COLO829 (cell line): Measurements from ENCODE around the gene TMPRSS4.

Experiments used
- DNase-seq: peaks from one replicate; pipeline ENCODE4 v3.0.0; 2012; ENCODE audit warnings: low spot score

TMPRSS4 gene

DNA sequence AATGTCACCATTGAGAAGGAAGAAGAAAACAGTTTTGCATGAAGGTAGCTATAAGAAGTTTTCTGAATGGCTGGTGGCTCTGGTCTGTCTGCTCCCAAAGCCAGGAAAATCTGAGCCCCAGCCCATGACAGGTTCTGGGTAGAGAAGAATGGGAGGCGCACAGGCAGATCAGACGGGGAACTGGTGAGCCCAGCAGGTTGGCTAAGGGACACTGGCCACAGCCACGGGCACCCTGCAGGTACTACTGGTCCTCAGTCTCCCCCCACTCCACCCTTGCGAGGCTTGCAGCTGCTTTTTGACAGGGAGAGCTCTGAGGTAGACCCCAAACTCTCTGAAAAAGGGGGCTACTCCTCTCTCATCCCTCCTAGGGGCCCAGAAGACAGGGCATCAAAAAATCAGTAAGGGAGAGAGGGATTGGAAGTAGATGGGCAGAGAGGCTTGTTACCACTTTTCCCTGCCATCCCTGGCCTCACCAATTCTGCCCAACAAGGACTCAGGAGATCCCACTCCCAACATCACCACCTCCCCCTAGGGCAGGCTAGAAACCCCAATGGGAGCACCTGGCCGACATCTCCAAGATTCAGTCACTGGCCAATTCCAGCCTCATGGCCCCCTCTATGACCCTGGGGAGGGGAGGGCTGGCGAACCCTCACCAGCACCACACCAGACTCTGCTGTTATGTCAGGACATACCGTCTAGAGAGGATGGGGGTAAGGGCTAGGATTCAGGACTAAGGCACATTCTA, 58.3 kb downstream of the TMPRSS4 start:
- DNase-seq = no peak

DNA sequence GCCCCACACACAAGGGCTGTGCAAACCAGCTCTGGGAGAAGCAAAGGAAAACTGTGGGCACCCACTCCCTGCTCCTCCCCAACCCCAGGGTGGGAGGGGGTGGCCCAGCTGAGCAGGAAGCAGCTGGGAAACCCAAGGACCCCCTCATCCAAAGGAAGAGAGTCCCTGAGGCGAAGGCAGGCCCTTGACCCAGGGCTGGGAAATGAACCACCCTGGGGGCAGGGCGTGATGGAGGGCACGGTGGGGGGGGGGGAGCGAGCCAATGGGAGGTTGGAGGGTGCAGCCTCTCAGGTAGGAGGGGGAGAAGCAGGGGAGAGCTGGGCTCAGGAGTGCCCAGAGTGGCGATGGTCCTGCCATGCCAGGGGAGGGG, 58.9 kb downstream of the TMPRSS4 start:
- no peak for DNase-seq

DNA sequence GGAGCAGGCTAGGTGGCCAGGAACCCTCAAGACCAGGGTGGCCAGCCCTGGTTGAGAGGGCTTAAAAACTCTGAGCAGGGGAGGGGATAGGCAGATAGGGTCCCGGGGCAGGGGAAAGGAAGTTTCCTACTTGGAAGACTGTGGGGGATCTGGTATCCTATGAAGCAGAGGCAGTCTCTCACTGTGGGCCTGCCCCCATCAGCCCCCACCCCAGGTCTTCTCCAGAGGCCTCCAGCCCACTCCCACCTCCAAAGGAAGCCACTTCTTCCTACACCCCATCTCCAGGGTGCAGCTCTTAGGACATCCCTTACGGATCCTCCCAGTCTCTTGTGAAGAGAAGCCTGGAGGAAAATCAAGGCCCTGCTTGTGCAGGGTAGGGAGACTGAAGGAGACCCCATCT, 59.5 kb downstream of the TMPRSS4 start:
- no peak for DNase-seq

DNA sequence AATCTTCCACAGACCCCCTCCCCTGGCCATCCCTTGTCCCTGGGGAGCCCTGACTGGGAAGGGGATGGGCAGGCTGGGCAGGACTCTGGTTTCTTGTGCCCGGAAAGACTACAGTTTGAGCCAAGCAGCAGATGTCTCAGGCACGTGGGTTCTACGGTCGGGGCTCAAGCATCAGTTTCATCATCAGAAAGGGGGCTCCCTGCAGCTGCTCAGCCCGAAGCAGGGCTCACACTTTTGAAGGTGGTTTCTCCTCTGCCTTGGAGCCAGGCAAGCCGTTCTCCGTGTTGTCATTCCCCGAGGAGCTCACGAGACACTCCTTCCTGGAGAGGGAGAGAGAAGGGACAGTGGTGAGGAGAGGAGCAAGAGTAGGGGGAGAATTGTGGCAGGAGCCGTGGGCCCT, 59.9 kb downstream of the TMPRSS4 start:
- DNase-seq = no peak

DNA sequence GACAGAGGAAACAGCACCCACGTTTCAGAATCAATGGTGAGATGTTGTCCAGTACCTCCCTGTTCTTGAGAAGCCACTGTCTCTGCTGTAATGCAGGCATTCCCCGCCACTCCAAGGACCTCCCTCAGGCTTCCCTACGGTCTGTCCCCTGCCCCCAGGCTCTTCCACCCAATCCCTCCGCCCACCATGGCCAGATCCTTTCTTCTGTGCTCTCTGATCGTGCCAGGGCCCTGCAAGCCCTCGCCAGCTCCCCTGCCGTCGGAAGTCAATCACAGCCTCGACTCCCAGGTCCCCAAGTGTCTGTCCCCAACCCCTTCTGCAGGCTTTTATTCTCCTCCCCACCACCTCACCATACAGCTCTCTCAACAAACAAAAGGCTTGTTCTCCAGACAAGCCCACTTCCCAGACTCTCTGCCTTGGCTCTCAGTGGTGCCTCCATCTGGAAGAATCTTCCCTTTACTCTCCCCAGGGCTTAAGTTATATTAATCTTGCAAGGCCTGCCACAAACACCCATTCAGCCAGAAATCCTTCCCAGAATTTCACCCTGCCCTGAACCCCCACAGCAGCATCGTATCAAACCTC, 62.1 kb downstream of the TMPRSS4 start:
- no peak for DNase-seq

DNA sequence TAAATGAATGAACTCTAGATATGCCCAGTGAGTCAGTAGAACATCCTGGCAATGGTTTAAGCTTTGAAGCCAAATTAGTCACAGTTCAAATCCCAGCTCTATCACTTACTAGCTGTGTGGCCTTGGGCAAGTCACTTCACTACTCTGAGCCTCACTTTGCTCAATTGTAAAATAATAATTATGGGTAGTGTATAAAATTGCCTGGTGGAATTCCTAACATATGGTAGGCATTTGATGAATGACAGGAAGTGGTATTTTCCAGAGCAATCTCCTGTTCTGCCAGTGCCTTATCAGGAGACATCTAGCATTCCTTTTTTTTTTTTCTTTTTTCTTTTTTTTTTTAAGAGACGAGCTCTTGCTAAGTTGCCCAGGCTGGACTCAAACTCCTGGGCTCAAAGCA, 62.7 kb downstream of the TMPRSS4 start:
- peak; percentile 41 for DNase-seq

DNA sequence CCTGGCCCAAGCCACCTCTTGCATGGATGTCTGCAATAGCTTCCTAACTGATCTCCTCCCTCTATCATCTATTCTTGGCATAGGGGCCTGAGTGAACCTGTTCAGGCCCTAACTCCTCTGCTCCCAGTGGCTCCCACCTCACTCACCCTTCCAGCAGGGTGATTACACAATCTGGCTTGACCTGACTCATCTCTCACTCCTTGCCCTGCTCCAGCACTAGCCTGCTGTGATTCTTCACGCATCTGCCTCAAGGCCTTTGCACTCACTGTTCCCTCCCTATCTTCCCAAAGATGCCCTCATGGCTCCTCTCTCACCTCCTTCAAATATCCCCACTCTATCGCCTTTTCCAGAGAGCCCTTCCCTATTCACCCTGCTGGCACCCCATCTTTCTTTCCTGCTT, 65.2 kb downstream of the TMPRSS4 start:
- DNase-seq = no peak

DNA sequence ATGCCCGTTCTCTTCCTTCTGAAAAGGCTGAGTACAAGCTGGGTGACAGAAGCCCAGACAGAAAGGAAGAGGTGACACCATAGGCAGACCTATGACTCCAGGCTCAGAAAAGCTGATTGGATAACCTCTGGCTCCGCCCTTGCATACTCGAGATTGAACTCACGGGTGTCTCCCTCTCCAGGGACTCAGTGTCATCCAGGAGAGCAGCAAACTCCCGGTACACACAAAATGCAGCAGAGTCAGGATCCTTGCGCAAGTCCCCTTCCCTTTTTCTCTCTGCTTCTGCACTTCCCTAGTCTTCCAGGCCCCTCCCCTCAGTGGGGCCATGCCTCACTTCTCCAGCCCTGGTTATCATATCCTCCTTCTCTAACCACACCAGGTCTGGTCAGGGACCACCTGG, 65.9 kb downstream of the TMPRSS4 start:
- DNase-seq = no peak

DNA sequence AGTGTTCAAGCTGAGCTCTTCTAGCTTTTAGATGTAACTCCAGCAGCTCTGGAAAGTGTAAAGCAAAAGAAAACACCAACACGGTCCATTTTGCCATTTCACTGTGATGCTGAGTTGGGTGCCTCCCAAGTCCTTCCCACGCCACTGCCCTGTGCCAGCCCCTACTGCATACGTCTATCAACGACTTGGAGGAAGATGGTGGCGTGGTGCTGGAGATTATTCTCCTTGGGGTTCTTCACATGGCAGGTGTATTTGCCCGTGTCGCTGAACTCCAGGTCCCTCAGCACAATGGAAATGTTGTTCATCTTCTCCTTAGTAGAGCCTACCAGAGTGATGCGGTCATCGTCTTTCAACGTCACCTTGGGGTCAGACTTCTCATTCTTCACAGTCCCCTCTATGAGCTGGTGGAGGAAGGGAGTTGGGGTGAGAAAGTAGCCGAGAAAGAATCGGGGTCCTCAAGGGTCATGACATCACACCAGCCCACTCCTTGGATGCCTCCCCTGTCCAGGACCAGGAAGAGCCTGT, 66.8 kb downstream of the TMPRSS4 start:
- no peak for DNase-seq

DNA sequence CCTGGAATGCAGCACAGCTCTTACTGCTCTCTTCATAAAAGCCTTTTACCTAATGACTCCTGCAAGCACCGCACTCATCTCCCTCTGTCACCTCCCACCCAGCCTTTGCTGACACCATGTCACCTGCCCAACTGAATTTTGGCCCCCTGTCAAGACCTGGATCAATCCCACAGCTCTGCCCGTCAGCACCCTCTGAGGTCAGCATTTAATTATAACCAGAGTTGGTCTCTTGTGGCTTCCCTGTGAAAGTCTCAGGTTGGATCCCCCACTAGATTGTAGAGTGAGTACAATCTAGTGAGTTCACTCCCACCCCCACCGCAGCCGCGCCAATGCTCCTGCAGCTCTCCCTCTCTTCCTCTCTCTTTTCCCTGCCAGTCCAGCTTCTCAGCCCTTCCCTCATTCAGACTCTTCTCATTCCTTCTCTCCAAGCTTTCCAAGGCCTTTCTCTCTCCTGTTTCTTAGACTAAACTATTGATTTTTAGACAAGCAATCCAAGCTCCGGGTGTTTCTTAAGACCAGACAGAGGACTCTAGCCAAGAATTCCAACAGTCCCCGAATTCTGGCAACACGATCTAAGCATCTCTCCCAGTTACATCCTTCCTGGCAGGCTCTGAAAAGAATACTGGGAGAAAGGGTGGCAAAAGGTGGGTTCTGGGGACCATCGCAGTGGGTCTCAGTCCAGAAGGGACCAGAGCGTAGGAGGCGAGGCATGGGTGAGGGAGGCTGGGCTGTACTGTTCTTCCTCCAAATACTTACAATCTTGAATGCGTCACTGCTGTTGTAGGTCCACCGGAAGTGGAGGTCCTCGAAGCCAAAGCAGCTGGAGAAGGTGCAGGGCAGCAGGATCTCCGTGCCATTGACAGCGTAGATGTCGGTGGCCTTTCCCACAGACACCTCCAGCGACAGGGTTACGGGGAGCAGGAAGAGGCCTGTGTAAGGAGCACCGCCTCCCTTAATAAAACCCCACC, 67.7 kb downstream of the TMPRSS4 start:
- no peak for DNase-seq

DNA sequence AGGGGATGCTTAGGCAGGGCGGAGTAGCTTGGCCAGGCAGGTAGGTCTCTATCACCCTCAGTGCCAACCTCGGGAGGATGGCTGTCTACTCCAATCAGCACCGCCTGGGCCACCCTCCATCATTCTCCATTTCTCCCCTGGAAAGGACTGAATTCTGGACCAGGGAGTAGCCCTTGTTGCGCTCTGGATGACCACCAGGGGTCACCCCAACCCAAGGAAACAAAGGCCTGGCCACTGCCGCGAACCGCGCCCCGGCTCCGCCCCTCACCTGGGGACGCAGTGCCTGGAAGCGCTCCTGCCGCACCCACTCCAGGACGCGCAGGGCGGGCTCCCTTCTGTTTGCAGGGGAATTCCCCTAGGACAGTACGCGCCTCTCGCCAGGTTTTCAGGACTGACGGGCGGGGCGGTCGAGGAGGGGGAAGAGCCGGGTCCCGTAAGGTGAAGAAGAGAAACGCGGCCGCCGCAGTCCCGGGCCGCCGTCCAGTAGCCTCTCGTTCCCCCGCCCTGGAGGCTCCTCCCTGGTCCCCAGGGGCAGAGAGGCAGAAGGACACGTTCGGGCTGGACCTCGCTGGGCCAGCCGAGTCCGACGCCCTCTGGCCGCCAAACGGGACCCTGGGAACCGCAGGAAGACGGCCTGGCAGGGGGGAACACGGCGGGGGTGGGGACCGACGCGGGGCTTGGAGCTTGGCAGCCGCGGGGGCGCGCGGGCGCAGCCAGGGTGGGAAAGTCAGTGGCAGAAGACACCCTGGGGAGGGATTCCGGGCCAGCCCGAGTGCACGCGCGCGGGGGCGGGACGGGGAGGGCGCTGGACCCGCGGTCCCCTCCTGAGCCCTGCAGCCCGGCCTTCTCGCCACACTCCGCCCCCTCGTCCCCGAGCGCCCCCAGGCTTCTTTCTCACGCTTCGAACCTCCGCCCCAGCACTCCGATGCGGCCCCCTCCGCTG, 68.7 kb downstream of the TMPRSS4 start:
- peak; percentile 95 for DNase-seq

DNA sequence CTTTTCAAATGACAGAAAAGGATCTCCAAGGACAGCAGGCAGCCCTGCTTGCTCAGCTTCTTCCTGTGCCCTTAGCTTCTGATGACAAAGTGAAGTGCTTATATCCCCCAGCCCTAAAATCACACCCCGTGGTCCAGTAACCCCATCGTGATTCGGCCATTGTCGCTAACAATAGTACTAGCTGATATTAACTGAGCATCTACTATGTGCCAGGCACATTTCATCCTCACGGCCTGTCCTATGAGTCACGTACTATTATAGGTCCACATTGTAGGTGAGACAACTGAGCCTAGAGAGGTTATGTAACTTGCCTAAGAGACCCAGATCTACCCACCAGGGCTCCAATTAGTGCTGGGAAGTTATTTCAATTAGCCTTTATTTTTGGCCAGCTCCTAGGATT, 69.7 kb downstream of the TMPRSS4 start:
- no peak for DNase-seq

DNA sequence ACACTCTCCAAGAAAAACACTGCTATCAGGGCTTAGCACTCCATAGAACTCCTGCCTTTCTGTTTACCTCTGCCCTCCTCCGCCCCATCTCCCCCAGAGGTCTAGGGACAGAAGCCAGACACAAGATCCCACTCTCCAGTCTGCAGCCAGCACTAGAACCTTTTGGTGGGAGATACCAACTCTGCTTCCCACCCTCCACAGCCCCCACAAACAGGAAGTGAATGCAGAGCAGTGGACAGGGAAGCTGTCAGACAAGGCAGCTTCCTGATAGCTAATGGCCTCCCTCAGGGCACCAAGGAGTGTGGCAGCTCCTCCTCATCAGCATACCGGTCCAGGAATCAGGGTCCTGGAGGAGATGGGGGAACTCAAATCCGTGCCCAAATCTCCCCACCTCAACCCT, 70.6 kb downstream of the TMPRSS4 start:
- no peak for DNase-seq

DNA sequence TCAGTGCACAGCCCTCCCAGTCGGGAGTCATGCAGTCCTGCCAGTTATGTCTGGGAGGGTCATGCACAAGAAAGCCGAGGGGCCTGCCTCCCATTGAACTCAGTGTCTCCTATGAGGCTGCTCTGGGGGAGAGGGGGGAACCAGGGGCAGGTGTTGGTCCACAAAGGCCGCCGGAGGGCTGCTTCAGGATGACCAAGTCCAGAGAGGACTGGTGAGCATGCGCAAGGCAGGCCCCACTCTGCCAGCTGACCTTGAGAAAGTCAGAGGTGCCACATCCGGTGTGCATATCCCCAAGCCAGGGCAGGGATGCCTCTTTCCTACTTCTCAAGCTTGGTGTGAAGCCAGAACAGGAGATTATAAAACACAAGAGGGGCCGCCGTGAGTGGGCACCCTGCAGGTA, 71.4 kb downstream of the TMPRSS4 start:
- DNase-seq = no peak

DNA sequence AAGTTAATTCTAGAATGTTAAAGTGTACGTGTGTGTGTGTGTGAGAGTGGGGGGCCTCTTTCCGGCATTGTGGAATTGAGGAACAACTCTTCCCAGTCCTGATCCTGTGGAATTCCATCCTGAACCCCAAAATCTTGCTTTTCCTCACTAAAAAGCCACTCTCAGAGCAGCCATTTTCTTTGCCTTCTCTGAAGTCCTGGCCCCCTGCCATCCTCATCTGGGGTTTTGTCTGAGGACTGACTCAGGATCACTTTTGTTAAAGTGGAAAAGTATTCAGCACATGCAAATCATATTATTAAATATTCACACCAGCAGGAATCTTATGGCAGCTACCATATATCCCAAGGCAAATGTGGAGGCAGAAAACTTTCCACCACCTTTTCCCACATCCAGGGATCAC, 72.0 kb downstream of the TMPRSS4 start:
- DNase-seq = no peak

DNA sequence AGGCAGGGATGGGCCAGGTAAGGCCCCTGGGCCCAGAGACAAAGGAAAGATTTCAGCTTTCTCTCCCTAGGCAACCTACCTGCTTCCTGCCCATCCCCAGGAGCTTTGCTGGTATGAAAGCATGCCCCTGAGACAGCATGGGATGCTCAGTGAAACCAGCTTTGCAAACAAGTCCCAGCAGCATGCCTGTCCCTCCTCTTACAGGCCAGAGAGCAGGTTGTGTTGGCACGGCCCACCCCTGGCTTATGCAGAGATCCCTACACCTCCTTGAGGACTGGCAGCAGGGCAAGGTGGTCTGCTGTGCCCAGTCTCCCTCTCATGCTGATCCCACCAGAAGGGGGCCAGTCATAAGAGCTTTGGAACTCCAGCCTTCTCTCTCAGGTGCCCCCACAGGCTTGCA, 72.6 kb downstream of the TMPRSS4 start:
- no peak for DNase-seq

DNA sequence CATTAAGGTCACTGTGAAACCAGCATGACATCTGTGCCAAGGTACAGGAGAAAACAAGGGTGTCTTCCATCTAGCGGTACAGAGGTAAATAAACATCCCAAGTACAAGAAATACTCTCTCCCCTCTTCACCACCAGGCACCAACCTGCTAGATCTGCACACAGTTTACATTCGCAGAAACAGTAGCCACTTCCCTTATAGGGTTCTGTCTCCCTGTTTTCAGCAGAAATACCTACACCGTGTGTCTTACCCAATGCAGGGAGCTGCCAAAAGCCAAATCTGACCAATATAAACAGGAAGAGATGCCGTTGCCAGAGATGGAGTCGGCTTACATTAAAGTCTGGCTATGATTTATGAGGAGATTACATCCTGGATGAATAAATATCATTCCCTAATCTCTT, 74.6 kb downstream of the TMPRSS4 start:
- no peak for DNase-seq

DNA sequence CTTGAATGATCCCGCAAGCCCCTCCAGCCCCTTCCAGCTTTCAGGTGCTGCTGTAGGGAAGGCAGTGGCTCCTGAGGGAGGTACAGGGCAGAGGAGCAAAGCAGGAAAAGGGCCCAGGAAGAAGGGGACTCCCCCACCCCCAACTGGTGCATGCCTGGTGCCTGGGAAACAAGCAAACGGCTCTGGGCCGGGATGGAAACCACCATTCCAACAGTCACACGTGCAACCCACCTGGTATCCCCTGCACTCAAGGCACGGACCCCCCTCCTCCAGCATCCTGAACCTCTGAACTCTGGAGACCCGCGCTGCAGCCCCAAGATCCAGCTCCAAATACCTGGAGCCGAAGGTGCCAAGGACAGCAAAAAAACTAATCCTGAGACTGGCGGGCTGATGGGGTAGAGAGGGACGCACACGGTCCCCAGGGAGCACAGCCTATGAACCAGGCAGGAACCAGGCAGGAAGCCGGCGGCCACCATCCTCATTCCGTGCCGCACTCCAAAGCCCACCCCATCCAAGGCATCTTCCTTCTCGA, 75.2 kb downstream of the TMPRSS4 start:
- no peak for DNase-seq

DNA sequence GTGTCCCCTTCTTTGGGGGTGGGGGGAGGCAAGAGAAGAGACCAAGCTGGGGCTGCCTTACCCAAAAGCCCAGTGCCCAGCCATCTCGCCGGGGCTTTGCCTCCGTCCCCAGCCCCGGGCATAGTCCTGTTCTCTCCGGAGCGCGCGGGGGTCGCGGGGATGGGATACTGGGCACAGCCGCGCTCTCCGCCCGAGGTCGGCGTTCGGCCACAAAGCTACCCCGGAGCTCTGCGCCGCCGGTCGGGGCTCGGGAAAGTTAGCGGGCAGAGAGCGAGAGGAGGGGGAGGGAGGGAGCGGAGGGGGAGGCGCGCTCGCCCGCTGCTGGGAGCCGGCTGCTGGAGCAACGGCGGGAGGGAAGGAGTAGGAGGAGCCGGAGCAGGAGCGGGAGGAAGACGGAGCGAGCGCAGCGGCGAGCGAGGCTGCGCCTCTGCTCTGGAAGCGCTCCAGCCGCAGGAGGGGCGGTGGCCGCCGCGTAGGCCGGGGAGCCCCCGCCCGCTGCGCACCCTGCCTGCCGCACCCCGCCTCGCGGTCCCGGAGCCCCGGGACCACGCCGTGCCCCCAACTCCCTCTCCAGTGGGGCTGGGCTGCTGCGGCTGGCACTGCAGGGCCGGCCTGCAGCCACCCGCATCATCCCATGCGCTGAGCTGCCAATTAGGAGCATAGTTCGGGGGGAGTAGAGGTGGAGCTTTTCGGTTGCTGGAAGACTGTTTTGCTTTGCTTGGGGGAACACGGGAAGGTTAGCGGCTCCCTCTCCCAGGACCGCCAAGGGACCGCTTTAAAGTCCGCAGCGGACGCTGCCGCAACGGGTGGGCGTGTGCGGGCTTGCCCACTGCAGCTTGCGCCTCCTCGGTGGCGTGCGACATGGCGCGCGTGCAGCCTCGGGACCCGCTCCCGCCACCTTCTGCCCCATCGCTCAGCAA, 75.9 kb downstream of the TMPRSS4 start, which contains the start of gene SCN4B:
TSS of gene SCN4B (minus strand) at position 272 of the 920 bp plus-strand sequence. CDS start at position 122, 150 bp downstream.
- peak; percentile 54 for DNase-seq

DNA sequence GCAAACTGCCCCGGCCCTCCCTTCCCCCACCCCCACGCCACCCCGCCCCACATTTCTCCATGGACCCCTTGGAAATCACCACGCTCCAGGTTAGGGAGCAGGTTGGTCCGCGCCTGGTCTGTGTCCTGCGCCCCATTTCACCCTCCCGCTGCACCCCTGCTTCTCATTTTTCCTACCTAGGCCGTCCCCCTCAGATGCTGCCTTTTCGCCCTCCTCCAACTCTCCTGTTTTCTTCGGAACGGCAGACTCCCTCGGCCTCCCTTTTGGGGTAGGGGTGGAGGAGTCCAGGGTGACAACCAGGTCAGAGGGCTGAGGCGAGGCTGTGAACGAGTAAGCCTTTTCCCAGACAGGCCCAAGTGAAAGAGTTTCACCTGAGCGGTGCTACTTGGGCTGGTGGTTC, 76.6 kb downstream of the TMPRSS4 start:
- DNase-seq = no peak
